HepG2 (cell line): ENCODE results near the gene PAM16. TPM values are rescaled to one million over a fixed set of nuclear protein-coding genes. Genes with fewer than 3 reads are reported as not detected.

Source experiments
- ETS1 ChIP-seq: sonication (generic); formaldehyde crosslinking; IDR thresholded peaks from 2 replicates; pipeline ENCODE4 v1.4.0; 2020; ENCODE audit warnings: missing genetic modification reagents
- FOSL2 ChIP-seq: sonication (generic); formaldehyde crosslinking; IDR thresholded peaks from 2 replicates; pipeline ENCODE4 v1.4.0; 2020; ENCODE audit warnings: missing genetic modification reagents
- GMEB1 ChIP-seq: sonication (generic); formaldehyde crosslinking; IDR thresholded peaks from 2 replicates; pipeline ENCODE4 v1.5.1; 2020; ENCODE audit warnings: missing genetic modification reagents, mild to moderate bottlenecking, borderline replicate concordance
- GMEB2 ChIP-seq: IDR thresholded peaks from 2 replicates; pipeline ENCODE4 v1.6.1; 2016; ENCODE audit warnings: missing biosample characterization, missing genetic modification reagents, low read depth
- HDAC1 ChIP-seq: sonication (generic); formaldehyde crosslinking; IDR thresholded peaks from 2 replicates; pipeline ENCODE4 v1.5.1; 2020; ENCODE audit warnings: mild to moderate bottlenecking, missing genetic modification reagents
- HNRNPUL1 ChIP-seq: fragments of 200-400 bp; formaldehyde crosslinking; IDR thresholded peaks from 2 replicates; pipeline ENCODE4 v1.6.1; 2017; ENCODE audit warnings: low read depth, mild to moderate bottlenecking, low read length, moderate library complexity
- KLF9 ChIP-seq: IDR thresholded peaks from 2 replicates; pipeline ENCODE4 v1.6.1; 2016; ENCODE audit warnings: low read depth
- MTF2 ChIP-seq: sonication (generic); formaldehyde crosslinking; IDR thresholded peaks from 2 replicates; pipeline ENCODE4 v1.5.0; 2020; ENCODE audit warnings: missing genetic modification reagents, borderline replicate concordance
- PPARG ChIP-seq: conservative IDR thresholded peaks from 2 replicates; pipeline ENCODE4 v1.6.1; 2016; ENCODE audit warnings: missing biosample characterization, missing genetic modification reagents
- SKI ChIP-seq: fragments of 450-650 bp; IDR thresholded peaks from one replicate; pipeline ENCODE4 v1.6.1; 2018; ENCODE audit warnings: mild to moderate bottlenecking; ENCODE audit not compliant: partially characterized antibody
- SMAD1 ChIP-seq: sonication (generic); formaldehyde crosslinking; IDR thresholded peaks from 2 replicates; pipeline ENCODE4 v1.4.0; 2020; ENCODE audit warnings: missing genetic modification reagents, low read depth, mild to moderate bottlenecking, borderline replicate concordance
- ZBTB33 ChIP-seq: sonication (generic); formaldehyde crosslinking; IDR thresholded peaks from 2 replicates; pipeline ENCODE4 v1.4.0; 2020; ENCODE audit warnings: missing genetic modification reagents
- ZBTB4 ChIP-seq: sonication (generic); formaldehyde crosslinking; IDR thresholded peaks from 2 replicates; pipeline ENCODE4 v1.4.0; 2020; ENCODE audit warnings: missing genetic modification reagents, mild to moderate bottlenecking, borderline replicate concordance
- ZNF280B ChIP-seq: sonication (generic); formaldehyde crosslinking; IDR thresholded peaks from 2 replicates; pipeline ENCODE4 v1.5.0; 2020; ENCODE audit warnings: missing genetic modification reagents, mild to moderate bottlenecking, borderline replicate concordance
- ZNF556 ChIP-seq: sonication (generic); formaldehyde crosslinking; IDR thresholded peaks from 2 replicates; pipeline ENCODE4 v1.4.0; 2020; ENCODE audit warnings: mild to moderate bottlenecking, missing genetic modification reagents, borderline replicate concordance
- ZNF572 ChIP-seq: sonication (generic); formaldehyde crosslinking; IDR thresholded peaks from 2 replicates; pipeline ENCODE4 v1.5.1; 2020; ENCODE audit warnings: mild to moderate bottlenecking, missing genetic modification reagents
- polyA plus RNA-seq, 8 experiments: library from polyadenylated mRNA; depleted of rRNA in 3 of 8; stranded (reverse) in 7 of 8; unstranded in 1 of 8; fragments of >200 nt; fragmentation: Illumina TruSeq in 4 of 8; extraction: Trizol in 4 of 8; gene quantifications; 2 replicates each; pipeline versions ENCODE4 v1.2.1 to v1.2.3, GENCODE V29; 2011 to 2016; ENCODE audit warnings: low read depth in 4 of 8, missing spikeins in 1 of 8, mixed read lengths in 1 of 8; ENCODE audit not compliant: insufficient read depth in 1 of 8
- total RNA-seq, 5 experiments: library from RNA; depleted of rRNA; stranded (reverse); fragments of >200 nt; fragmentation: Illumina TruSeq; extraction: Trizol; gene quantifications; 2 replicates each; pipeline ENCODE4 v1.2.3, GENCODE V29; 2016; ENCODE audit warnings: low read depth in 1 of 5

PAM16 gene
- total and polyA plus RNA-seq, 2 of the 13 experiments (the other 11 are each of a cell fraction or from before 2014, with no cell fraction given): 51.5 to 51.8 TPM

GRCh38 chr16:4344983-4345835, 5.9 kb downstream of the PAM16 start (continued):
- TF ChIP-seq ETS1 (CRISPR knock-in tag) (no peak), ZBTB33 (peak; percentile 15; the same call in 1 of the 2 replicates), SMAD1 (no peak), SKI (no peak), GMEB2 (no peak), ZBTB4 (CRISPR knock-in tag) (no peak), ZNF572 (CRISPR knock-in tag) (no peak), GMEB1 (CRISPR knock-in tag) (0 out of 2 replicates have a peak, but pooled peaks have one; percentile 2), ZNF556 (peak; percentile 2; the same call in 1 of the 2 replicates), PPARG (no peak), MTF2 (CRISPR knock-in tag) (0 out of 2 replicates have a peak, but pooled peaks have one; percentile 29), HNRNPUL1 (no peak), HDAC1 (peak; percentile 6; the same call in 1 of the 2 replicates), ZNF280B (CRISPR knock-in tag) (no peak), FOSL2 (peak; percentile 28), KLF9 (CRISPR knock-in tag) (no peak)
